HG02885 (cell line): ENCODE results near the gene CBX6.
"Not testable (repeated sequence)": the region's sequence is repeated elsewhere in the genome, so short reads cannot be mapped to it uniquely, and the experiment has no call there.

Experiments
- ATAC-seq: cut with Tn5 transposase; IDR thresholded peaks from one replicate; pipeline ENCODE4 v1.9.1; 2021; ENCODE audit warnings: mild to moderate bottlenecking; ENCODE audit not compliant: unreplicated experiment, poor library complexity

CBX6 gene

DNA sequence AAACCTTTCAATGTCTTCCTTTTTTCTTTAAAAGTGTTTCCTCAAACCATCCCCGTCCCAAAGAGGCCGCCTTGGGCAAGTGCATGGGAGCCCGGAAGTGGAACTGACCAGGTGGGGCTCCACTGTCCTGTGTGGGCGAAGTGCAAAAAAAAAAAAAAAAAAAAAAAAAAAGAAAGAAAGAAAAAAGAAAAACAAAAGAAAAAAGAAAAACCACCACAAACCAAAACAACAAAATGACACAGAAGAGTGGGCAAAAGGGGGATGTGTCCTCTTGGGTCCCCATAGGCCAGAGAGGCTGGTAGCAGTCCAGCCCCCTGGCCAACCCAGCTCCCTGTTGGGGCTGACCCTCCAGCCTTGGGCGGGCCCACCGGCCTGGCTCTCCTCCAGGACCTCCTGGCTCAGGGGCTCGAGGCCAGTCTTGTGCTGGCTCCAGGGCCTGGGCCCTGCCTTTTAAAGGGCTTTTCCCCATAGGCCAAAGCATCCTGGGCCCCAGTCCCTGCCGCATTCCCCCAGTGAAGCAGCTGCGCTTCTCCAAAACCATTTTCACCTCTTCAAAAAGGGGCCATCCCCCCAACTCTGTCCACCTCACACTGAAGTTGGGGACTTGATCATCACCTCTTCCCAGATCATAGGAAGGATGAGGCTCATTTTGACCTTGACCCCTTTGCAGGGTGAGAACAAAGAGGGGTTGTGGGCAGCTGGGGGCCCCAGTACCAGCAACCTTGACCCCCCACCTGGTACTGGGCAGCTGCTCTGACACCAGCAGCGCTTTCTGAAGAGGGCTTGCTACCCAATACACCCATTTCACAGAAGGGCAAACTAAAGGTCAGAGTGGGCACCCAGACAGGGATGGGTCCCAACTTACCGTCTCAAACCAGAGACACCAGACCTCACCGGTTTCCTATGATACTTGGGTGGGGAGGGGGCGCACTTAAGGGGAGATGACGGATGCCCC lies 9.4 kb downstream of the CBX6 start:
- no peak for ATAC-seq

DNA sequence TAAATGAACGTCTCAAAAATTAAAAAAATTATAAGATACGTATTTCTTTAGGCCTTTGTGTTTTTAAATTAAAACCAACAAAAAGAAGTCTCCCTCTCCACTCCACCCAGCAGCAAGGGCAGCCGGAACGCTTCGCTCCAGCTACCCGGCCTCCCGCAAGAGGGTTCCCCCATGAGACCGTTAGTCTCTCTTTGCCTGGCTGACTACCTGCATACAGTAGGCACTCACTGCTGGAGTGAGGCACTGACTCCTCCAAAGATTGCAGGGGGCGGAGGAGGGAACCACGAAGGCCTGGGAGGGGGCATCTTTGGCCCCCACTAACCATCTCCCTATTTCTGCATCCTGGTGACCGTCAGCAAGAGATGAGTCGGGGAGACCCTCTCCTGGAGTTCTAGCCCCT lies 10.1 kb downstream of the CBX6 start:
- ATAC-seq, result no peak

DNA sequence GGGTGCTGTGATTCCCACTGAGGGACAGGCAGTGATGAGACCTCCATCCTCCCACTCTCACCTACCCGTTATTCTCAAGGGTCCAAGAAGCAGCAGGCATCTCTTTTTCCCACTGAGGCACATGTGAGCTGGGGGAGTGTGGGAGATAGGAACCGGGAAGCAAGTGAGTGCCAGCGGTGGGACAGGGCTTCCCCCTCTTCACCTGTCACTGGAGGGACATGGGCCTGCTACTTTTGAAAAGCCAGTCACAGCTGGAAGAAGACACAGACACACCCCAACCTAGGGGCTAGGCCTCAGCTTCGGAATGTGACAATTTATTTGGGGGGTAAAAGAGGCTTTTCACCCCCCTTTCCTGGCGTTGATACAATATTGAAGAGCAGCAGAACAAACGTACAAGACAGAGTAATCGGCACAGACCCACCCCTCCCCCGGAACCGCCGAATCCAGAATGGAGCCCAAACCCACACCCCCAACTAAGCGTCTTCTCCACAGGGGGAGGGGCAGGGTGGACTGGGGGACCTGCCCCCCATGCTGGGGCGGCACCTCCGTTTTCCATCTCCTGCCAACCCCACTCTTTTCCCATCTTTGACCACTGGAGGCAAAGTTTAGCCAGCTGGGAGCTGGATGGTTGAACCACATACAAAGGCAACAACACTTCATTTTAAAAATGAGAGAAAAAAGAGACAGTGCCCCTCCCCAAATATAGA lies 10.7 kb downstream of the CBX6 start:
- ATAC-seq, result no peak

DNA sequence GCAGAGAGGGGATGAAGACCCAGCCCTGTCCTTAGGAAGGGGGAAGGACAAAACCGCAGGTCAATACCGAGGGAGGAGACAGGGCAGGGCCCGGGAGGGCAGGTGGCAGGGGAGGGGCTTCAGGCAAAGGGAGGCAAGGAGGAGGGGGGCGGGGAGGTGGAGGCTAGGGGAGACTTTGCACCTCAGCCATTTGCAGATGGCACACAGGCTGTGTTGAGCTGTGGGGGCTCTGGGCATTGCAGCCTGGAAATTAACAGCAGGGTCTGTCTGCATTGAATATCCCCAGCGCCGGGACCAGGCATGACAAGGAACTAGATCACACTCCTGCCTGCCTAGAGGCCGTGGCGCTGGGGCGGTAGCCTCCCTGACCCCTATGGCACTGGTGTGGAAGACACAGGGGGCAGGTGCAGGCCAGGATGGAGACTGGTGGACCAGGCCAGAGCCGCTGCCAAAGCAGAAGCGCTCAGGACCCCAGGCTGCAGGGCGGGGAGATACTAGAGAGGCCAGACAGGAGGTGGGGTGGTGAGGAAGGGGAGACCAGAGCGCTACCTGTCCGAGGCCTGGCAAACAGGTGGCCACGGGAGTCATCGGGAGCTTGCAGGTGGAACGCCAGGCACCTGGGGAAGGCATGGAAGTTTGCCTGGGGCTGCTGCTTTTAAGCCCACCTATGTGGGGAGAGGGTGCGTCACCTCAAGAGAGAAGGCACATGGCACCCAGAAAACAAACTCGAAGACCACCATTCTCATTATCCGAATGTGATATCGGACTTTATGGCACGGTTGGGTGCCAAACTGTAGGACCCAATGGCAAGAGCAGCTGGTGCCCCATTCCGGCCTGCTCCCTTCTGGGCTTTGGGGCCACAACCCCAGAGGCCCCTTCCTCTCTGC lies 11.5 kb downstream of the CBX6 start:
- no peak for ATAC-seq

DNA sequence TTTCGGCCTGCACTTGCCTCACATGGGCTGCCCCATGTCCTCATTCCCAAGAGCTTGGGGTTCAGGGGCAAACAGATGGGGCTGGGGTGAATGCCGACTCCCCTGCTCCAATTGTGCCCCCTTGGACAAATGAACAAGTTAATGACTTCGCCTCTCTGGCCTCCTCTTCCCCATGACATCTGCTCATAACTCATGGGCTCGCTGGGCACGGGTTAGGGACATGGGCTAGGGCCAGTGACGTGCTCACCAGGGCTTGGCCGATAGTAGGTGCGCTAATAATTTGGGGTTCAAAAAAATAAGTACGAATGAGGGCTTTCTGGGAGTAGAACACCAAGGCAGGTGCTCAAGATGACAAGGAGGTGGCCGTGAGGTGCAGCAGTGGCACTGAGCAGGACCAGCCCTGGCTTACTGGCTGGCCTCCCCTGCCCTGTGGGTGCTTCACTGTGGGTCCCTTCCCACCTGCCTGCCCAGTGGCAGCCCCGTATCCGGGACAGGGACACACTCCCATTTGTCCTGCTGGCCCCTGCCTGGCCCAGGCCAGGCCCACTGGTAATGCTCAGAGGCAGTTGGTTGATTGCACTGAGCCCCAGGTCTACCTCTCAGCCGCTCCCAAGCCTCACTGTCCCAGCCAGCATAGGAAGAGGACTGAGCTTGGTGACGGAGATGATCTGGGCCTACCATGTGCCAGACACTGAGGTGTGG lies 12.3 kb downstream of the CBX6 start:
- no peak for ATAC-seq

DNA sequence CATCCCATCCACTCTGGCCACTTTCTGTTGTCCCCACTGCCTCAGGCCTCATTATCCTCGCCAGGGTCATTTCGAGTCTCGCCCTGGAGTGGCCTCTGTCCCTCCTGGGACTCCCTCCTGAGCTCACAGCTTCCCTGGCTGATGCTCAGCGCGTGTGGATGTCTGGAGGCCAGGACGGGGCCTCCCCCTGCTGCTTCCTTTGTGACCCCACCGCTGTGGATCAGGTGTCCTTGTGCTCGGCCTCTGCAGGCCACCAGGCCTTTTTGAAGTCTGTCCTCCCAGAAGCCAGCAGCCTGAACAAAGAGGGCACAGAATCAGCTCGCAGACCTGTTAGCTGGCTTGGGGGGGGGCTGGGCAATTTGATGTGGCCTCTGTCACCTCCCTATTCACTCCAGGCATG lies 13.5 kb downstream of the CBX6 start:
- no peak for ATAC-seq

DNA sequence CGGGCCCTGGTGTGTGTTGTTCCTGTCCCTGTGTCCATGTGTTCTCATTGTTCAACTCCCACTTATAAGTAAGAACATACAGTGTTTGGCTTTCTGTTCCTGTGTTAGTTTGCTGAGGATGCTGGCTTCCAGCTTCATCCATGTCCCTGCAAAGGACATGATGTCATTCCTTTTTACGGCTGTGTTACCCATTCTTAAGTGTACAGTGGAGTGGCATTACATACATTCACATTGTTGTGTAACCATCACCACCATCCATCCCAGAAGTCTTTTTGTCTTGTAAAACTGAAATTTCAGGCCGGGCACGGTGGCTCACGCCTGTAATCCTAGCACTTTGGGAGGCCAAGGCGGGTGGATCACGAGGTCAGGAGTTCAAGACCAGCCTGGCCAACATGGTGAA lies 17.5 kb downstream of the CBX6 start:
- ATAC-seq, result not testable (repeated sequence)

DNA sequence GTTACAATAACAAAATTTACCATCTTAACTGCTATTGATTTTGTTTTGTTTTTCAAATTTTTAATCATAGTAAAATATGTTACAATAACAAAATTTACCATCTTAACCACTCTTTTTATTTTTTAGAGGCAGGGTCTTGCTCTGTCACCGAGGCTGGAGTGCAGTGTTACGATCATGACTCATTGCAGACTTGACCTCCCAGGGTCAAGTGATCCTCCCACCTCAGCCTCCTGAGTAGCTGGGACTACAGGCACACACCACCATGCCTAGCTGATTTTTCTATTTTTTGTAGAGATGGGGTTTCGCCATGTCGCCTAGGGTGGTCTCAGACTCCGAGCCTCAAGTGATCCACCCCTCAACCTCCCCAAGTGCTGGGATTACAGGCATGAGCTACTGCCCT lies 18.1 kb downstream of the CBX6 start:
- ATAC-seq, result not testable (repeated sequence)

DNA sequence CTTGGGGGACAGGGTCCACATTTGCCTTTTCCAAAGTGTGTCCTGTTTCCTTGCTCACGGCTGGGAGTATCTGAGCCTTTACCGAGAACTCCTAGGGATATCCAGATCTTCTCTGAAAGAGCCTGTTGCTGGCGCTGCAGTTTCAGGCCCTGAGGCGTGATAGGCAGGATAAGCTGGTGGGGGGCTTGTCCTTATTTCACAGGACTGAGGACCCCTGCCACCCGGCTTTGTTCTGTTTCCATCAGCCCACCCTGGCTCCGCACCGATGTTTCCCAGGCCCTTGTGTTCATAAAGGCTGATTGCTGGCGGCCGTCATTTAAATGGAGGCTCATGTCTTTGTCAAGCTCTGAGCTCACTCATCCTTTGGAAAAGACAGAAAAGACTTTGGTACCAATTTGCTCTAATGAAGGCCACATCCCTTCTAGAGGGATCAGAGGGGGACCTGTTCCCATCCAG lies 18.8 kb downstream of the CBX6 start:
- no peak for ATAC-seq

DNA sequence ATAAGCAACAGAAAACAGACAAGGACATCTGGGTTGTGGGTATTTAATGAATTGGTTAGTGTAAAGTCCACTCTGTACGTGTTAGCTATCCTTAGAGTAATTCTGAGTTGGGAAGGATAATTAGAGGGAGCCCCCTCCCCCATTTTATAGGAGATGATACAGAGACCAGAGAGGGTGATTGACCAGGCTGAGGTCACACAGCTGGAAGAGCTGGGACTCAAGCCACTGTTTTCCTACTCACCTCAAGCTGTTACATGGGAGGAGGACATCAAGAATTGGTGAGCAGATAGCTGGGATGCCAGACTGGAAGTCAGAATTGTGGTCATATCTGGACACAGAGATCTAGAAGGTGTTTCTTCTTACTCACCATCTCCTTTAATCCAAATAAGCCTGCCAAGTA lies 19.5 kb downstream of the CBX6 start:
- ATAC-seq, result no peak

DNA sequence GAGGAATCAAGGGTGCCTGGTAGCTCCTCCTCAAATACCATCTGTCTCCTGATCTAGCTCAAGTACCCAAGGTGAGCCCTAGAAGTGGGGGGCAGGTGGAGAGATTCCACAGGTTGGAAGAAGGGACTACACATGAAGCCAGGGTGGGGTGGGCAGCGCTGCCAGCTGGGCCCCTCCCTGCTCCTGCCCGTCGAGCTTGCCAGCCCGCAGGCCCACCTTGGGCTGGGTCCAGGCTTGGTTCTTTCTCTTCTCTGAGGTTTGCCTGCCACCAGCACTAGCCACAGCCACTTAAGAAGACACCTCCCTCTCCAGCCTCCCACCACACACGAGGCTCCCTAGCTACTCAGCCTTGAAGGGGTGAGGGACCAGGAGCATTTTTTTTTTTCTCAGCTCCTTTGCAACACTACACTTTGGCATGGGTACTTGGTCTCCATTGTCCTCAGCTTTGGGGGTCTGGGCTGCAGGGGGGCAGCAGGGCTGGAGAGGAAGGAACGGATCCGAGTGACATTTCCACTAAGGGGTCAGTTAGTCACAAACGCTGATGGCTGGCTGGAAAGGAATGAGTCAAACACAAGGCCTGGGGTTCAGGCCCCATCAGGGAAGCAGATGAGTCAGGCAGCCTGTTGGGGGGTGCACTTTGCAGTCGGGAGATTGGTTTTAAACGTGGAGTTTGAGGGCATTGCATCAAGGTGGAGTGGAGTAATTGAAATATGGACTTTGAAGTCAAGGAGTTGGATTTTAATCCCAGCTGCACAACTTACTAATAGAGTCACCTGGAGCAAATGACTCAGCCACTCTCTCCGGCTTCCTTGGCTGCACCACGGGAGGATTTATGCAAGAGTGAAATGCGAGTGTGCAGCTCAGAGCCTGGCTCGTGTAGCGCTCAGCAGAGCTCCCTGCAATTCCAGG lies 20.8 kb downstream of the CBX6 start:
- no peak for ATAC-seq

DNA sequence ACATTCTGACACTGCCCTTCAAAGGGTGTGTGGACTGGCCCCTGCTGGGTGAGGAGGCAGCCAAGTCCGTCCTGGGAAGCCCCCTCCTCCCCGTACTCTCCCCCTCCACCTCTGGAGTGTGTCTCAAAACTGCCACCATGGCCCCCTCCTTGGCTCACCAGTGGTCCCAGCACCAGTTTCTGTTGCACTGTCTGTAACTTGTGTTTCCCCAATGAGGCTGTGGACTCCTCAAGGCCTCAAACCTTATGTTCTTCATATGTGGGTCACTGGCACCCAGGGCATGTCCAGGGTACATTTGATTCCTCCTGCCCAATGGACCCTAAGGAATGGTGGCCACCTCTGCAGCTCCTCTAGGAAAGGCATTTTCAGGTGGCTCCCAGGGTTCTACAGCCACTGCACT lies 21.6 kb downstream of the CBX6 start:
- ATAC-seq, result no peak

DNA sequence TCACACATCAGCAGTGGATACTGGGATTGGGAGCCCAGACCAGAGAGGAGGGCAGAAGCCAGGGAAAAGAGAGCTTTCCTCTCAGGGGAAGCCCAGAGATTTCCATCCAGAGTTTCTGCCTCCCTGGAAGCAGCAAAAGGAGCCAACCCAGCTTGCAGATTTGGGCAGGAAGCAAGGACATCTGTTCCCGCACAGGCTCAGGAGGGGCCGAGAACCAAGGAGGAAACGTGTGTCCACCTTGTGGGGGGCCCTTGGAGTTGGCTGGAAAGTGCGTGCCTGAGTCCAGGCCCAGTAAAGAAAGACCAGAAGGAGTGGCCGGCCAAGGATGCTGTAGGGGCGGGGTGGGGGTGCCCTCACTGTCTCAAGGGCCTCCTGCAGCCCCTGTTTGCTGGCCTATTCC lies 22.2 kb downstream of the CBX6 start:
- no peak for ATAC-seq

DNA sequence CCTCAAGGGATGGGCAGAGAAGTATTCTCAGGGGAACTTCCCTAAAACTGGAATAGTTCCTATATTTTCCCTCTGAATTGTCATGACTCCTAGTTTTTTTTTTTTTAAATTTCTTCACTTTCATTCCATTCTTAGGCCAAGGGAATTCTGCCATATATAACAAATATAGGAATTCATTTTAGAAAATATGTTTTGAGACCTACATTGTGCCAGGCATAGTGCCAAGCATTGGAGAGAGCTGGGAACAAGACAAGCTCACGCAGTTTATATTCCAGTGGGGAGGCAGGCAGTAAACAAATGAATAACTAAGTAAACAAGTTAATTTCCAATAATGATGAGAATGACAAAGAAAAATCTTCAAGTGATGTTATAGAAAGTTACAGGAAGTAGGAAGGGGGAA lies 25.6 kb downstream of the CBX6 start:
- no peak for ATAC-seq

DNA sequence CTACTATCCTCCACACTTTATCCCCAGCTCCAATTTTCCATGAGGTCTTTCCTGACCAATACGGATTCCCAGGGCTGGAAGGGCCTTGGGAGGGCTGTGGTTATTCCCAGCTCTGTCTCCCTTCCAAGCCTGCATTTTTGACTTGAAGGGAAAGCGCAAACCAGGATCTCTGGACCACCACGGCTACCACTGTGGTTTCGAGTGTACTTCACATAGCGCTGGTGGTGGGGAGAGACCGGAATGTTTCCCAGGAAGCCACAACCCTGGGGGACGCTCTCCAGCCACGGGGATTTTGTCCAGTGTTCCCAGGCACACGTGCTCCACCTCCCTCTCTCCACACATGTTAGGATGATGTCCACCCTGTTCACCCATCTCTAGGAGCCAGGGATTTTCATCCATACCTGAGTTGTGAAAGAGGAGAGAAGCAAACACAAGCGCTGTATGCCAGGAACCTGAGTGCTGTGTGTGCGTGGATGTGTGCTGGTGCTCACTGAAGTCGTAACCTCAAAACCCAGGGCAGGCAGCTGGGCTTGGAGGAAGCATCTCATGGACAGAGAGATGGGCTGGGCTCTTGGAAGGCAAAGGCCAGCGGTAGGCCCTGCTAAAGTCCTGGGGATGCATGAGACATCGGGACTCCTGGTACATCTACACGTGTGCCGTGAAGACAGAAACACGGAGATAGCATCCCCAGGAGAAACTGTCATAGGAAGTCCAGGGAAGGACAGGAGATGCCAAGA lies 26.8 kb downstream of the CBX6 start:
- ATAC-seq, result no peak

DNA sequence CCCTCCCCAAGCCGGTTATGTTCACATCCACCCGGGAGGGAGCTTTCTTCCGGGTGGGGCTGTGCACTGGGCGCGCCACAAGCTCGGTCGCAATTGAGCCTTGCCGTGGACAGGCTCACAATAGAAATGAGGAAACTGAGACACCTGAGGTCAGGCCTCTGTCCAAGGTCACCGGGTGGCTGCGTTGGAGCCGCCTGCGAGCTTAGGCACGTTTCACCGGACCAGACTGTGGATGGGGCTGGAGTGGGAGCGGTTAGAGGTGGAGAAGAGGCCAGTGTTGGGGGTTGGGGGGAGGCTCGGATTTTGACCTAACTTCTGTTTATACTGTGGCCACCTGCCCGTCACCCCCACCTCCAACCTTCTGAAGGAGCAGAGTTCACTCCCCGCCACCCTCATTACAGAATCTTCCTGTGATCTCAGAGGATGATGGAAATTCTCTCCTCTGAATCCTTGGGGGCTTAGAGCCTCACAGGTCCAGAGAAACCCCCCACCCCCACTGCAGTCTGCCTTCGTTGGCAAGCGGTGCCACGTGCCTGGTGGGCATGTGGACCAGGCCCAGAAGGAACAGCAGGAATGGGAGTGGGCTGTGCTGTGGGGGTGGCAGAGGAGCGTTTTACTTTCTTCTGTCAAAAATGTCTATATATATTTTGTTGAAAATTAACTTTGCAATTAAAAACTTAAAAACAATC lies 27.6 kb downstream of the CBX6 start:
- ATAC-seq, result no peak

DNA sequence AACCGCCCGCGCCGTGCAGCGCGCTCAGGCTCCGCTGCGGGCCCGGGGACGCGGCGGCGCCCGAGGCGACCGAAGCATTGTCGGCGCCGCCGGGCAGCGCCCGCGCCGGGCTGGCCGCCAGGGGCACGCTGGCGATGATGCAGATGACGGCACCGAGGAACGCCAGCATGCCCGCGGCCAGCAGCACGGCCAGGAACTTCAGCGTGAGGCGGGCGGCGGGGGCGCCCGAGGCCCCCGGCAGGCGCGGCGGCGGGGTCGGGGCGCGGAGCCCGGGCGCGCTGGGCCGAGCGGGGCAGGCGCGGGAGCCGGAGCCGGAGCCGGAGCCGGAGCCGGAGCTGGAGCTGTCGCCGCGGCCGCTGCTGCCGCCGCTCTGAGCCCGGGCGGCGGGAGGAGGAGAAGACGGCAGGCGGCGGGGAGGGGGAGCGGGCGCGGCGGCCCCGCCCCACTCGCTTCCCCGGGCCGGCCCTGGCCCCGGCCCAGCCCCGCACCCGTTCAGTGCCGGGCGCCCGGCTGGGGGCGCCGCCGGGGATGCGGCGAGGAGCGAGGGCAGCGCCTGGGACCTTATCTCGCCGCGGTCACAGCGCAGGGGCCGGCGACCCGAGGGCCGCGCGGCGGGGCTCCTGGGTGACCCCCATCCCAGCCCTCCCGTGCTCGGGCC lies 28.2 kb downstream of the CBX6 start, which contains the start of gene NPTXR:
Gene NPTXR (minus strand): TSS at position 372 of the 658 bp plus-strand sequence.
- ATAC-seq, result no peak
